HG03354 (cell line): ENCODE measurements around the gene EIPR1.

Experiments used
- ATAC-seq: cut with Tn5 transposase; IDR thresholded peaks from one replicate; pipeline ENCODE4 v1.9.1; 2021; ENCODE audit warnings: mild to moderate bottlenecking; ENCODE audit not compliant: unreplicated experiment, poor library complexity, severe bottlenecking

EIPR1 gene

DNA sequence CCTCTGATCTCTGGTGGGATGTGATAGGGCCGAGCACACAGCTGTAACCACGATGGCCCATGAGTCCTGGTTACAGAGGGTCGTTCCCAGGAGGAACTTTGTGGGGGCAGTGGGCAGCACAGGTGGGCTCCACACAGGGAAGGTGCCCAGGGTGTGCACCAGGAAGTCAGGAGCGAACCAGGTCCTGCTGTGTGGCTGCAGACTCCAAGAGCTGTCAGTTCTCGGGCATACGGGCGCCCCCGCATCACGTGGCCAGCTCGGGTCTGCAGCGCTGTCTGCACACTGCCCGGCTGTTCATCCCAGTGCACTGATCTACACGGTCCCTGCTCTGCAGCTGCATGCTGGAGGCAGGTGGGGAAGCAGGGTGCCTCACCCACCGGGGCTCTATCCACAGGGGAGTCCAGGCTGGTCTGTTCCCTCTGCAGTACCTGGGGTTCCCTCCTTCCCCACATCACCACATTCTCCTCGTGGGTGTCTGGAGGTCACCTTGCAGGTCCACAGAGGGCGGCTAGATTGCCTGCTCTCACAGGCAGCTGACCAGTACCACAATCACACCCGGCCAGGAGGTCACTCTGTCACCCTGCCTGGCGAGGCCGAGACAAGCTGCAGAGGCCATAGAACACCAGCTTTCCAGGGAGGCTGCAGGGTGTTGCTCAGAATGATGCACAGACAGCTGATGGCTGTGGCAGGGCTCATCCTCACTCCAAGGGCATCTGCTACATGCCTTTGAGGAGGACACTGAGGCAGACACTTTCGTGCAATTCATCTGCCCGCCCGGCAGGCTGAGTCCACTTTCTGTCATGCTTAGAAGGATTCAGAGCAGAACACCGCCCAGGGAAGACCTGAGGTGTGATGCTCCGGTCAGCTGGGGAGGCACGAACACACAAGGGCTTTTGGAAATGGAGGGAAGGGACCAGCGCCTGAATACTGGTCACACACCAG is 202.7 kb downstream of the EIPR1 start:
- no peak for ATAC-seq

GRCh38 chr2:3173031-3173430 is 204.6 kb downstream of the EIPR1 start:
- ATAC-seq, result no peak

DNA sequence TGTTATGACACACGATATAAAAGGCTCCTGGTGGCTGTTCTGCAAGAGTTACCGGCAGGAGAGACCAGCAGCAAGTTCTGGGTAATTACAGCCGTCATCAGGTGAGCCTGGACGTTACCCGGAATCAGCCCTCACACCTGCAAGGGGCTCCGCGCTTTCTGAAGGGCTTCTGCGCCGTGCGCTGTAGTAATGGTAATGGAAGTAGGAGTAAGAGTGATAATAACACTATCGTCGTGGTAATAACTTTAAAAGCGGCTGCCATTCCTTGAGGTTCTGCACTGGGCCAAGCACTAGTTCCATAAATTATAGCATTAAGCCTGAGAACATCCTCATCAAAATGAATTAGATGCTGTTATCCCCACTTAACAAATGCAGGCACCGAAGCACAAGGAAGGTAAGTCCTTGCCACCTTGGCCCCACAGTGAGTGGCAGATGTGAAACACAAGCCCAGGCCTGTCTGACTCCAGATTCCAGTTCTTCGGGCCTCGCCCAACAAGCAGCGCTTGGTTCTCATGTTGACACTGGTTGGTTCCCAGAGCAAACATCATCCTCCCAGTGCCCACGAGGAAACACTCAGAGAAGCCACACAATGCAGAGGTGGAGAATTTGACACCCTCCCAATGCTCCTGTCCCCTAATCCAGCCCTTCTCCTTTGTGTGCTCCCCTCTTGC is 205.2 kb downstream of the EIPR1 start:
- ATAC-seq, result no peak

GRCh38 chr2:3171564-3172264 is 205.9 kb downstream of the EIPR1 start:
- ATAC-seq, result no peak

DNA sequence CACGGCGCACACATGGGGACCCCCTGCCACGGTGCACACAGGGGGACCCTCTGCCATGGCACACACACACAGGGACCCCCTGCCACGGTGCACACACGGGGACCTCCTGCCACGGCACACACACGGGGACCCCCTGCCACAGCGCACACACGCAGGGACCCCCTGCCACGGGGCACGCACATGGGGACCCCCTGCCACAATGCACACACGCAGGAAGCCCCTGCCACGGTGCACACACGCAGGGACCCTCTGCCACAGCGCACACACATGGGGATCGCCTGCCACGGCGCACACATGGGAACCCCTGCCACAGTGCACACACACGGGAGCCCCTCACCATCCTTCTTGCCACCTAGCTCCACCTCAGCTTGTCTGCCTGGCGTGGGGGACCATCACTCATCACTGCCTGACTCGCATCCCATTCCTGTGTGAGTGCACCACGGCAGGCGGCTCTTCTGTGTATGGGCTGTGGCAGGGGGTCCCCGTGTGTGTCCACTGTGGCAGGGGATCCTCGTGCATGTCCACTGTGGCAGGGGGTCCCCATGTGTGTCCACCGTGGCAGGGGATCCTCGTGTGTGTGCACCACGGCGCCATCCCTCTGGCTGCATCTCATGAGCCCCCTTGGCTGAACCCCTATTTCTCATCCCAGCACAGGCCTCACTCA is 206.7 kb downstream of the EIPR1 start:
- ATAC-seq, result no peak

DNA sequence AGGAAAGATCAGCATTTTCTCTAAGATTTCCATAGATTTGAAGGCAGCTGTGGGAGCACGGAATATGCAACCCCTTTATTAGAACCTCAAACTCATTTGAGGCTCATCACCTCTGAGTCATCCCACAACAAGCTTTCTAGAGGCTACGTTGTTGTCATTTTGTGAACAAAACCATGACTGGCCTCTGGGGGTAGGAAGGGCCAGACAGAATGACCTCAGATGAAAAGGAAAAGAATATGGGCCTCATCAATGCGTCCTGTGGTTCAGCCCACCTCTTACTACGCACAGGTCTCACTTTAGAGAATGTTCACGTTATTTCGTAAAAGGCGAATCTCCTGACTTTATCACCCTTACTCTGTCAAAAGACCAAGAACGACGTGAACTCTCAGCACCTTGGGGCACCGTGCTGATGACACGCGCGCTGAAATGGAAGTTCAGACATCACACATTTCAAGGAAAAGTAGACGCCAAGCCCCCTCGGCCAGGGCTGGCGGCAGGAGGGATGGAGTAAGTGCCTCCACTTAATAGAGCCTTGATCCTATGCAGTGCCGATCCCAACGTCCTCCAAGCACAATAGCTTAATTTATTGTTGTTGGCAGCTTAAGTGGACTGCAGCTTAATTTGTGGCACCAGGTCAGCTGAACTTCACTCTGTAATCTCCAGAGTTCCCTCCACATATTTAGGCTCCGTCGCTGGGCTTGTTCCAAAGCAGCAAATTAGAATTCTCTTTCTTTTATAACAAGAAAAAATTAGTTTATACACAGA is 208.3 kb downstream of the EIPR1 start:
- ATAC-seq, result no peak

DNA sequence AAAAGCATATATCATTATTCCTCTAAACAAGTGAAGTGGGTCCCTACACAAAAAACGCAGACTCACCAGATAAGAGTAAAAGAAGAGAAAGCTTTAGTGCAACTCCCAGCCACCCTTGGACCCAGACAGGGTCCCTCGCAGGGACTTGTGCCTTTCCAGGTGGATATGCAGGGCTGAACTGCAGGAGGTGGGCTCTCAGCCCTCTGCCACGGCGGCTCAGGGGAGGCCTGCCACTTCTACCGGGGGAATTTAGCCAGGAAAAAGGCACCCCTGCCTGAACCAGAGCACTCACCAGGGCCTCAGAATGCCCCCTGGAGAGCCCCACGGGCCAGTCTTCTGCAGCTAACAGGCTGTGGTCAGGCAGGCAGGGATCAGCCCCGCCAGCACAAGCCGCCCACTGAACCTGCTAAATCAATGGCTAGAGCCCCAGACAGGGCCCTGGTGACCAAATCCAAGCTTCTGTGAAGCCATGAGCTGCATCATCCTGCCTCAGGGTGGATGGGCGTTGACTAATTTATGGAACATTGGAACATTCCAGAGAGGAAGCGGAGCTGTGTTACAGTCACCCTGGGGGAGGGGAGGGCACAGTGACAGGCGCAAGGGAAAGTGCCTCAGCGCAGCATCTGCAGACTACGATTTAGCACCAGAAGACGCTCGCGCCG is 209.3 kb downstream of the EIPR1 start:
- no peak for ATAC-seq

DNA sequence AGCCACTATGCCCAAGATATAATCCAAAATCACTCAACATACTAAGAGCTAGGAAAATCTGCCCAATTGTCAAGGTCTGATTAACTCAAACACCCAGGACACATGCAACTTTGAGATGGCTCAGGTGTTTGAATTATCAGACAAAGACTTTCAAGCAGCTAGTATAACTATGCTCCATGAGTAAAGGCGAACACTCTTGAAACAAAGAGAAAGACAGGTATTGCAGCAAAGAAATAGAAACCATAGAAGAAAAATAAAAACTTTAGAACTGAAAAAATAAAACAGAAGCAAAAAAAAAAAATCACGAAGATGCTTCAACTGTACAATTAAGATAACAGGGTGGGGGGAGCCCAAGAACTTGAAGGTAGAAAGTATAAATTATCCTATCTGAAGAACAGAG is 214.2 kb downstream of the EIPR1 start:
- ATAC-seq, result no peak

DNA sequence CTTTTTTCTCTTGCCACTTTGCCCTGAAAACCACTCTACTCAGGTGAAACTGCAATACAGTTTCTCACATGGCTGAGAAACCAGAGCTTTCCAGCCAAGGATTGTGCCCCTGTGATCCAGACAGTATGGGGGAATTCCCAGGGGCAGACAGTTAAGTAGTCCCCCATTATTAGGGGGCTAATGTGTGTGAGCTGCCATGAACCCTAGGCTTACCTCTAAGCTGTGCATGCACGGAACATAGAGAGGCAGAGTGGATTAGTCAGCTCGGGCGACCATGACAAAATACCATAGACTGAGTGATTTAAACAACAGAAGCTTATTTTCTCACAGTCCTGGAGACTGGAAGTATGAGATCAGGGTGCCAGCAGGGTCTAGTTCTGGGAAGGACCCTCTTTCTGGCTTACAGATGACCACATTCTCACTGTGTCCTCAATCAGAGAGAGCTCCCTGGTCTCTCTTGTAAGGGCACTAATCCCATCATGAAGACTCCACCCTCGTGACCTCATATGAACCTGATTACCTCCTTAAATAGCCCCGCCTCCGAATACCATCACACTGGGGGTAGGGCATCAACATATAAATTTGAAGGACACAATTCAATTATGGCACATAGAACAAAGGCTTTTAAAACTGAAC is 215.1 kb downstream of the EIPR1 start:
- ATAC-seq, result no peak

- ATAC-seq, result no peak
These were observed 216.8 kb downstream of the EIPR1 start for GRCh38 chr2:3160751-3161330.

GRCh38 chr2:3159782-3160545 is 217.7 kb downstream of the EIPR1 start:
- no peak for ATAC-seq

- ATAC-seq, result no peak
These were observed 222.9 kb downstream of the EIPR1 start for GRCh38 chr2:3154700-3155099.

GRCh38 chr2:3154146-3154545 is 223.5 kb downstream of the EIPR1 start:
- no peak for ATAC-seq

- ATAC-seq, result peak; percentile 59
These were observed 226.3 kb downstream of the EIPR1 start for GRCh38 chr2:3151153-3151918.

GRCh38 chr2:3149441-3150217 is 228.0 kb downstream of the EIPR1 start:
- ATAC-seq, result no peak

DNA sequence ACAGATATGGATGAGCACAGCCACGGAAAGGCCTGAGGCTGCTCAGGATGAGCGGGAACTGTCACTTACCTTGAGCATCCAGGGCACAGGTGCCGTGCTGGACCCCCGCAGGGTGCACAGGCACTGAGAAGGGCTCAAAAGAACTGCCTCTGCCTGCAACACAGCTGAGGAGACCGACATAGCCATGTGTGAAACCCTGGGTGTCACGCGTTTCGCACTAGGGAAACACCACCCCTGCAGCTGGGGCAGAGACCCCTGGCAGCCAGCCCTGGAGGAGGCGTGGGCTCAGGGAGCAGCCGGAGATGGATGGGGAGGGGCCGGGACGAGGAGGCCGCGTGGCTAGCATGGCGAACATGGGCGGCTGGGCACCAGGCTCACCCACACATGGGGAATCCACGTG is 228.9 kb downstream of the EIPR1 start:
- ATAC-seq, result no peak
